ENCODE measurements around the gene ATF6.

- TF ChIP-seq CTCF (conservative IDR thresholded peaks at IDR 0.05): no peak
- TF ChIP-seq ZFX (IDR thresholded peaks at IDR 0.05): no peak
Observed at GRCh38 chr1:161772397-161772796, 6.3 kb downstream of the ATF6 start.

All from C4-2B (cell line).